ENCODE results near the gene HMGXB3.
"Not testable (repeated sequence)": the region's sequence is repeated elsewhere in the genome, so short reads cannot be mapped to it uniquely, and the experiment has no call there.

Gene HMGXB3

GRCh38 chr5:150015415-150015814 is 14.9 kb downstream of the HMGXB3 start:
- no peak for TF ChIP-seq JUND (IDR thresholded peaks at IDR 0.05; ENCODE audit: low read depth)
- DNase-seq (ENCODE audit: low read depth in 1 of 2, low spot score in 1 of 2), result no peak
- in situ Hi-C loops (cut with HindIII; ENCODE audit: low pct_unique_long_range_greater_than_20kb, low sequenced_read_pairs), result no loop called here

- in situ Hi-C loops (cut with HindIII; ENCODE audit: low pct_unique_long_range_greater_than_20kb, low sequenced_read_pairs), result no loop called here
- TF ChIP-seq JUND (IDR thresholded peaks at IDR 0.05; ENCODE audit: low read depth), result no peak
- DNase-seq (ENCODE audit: low read depth in 1 of 2, low spot score in 1 of 2), result no peak
Measured at GRCh38 chr5:150016537-150016936, 16.0 kb downstream of the HMGXB3 start.

- in situ Hi-C loops (cut with HindIII; ENCODE audit: low pct_unique_long_range_greater_than_20kb, low sequenced_read_pairs), result no loop called here
- no peak for DNase-seq (ENCODE audit: low read depth in 1 of 2, low spot score in 1 of 2)
- no peak for TF ChIP-seq JUND (IDR thresholded peaks at IDR 0.05; ENCODE audit: low read depth)
Measured at GRCh38 chr5:150017226-150018005, 16.9 kb downstream of the HMGXB3 start.

- in situ Hi-C loops (cut with HindIII; ENCODE audit: low pct_unique_long_range_greater_than_20kb, low sequenced_read_pairs), result no loop called here
- no peak for TF ChIP-seq JUND (IDR thresholded peaks at IDR 0.05; ENCODE audit: low read depth)
- DNase-seq (ENCODE audit: low read depth in 1 of 2, low spot score in 1 of 2), result no peak
Measured at GRCh38 chr5:150020249-150020648, 19.7 kb downstream of the HMGXB3 start.

DNA sequence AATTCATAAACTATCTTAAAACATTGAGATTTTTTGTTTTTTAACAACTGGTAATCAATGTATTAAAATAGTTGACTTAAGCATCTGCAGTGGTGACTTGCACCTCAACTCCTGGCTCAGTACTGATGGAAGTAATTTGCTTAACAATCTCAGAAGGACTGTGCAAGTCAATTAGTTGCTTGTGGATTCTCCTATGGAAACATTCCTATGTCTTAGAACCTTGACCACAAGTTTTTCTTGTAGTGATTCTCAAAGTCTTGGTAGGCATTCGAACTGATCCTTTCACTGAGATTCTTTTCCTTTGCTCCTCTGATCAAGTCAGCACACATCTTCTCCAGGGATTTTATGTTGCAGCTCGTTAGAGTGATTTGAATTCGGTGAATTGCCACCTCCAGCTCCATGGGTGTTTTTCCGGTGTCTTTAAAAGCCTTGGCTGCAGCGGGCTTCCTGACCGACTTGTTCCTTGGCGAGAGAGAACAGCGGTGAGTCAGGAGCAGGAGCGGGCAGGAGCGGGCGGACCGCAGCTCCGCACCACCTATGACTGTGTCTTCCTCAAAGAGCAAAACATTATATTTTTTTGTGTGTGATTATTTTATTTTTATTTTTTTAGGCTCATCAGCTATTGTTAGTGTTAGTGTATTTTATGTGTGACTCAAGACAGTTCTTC is 21.1 kb downstream of the HMGXB3 start:
- DNase-seq (ENCODE audit: low read depth in 1 of 2, low spot score in 1 of 2), result no peak
- in situ Hi-C loops (cut with HindIII; ENCODE audit: low pct_unique_long_range_greater_than_20kb, low sequenced_read_pairs), result no loop called here
- no peak for TF ChIP-seq JUND (IDR thresholded peaks at IDR 0.05; ENCODE audit: low read depth)

DNA sequence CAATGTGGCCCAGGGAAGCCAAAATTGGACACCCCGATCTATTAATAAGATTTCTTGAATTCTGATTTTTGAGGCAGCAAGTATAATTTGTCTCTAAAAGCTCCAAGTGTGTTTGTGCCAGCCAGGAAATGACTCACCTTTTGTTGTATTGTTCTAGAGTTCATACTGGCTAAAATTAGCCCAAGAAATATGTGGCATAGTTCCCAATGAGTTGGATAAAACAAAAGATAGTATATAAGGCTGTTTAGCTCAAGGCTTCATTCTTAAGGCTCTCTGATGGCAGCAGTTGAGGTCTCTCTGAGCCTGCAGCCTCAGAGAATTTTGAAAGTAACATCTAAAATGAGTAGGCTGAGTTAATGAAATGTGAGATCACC is 21.6 kb downstream of the HMGXB3 start:
- in situ Hi-C loops (cut with HindIII; ENCODE audit: low pct_unique_long_range_greater_than_20kb, low sequenced_read_pairs), result no loop called here
- DNase-seq (ENCODE audit: low read depth in 1 of 2, low spot score in 1 of 2), result no peak
- no peak for TF ChIP-seq JUND (IDR thresholded peaks at IDR 0.05; ENCODE audit: low read depth)

GRCh38 chr5:150022681-150023080 is 22.1 kb downstream of the HMGXB3 start:
- DNase-seq (ENCODE audit: low read depth in 1 of 2, low spot score in 1 of 2), result no peak
- in situ Hi-C loops (cut with HindIII; ENCODE audit: low pct_unique_long_range_greater_than_20kb, low sequenced_read_pairs), result no loop called here
- no peak for TF ChIP-seq JUND (IDR thresholded peaks at IDR 0.05; ENCODE audit: low read depth)

DNA sequence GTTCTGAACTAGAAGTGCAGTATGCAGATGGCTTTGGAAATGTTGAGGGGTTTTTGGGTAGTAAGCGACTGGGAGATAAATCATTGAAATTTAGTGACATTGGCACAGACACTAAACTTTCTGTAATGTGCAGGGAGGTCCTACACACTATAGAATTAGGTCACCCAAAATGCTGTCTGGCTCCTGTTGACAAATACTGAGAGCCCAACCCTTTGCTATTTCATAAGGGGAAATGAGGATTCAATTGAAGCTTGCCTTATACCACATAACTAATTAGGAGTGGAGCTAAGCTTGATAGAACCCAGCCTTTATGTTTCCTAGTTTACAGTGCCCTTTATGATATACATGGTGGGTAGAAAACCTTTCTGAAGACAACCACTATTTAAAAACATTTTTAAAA is 22.6 kb downstream of the HMGXB3 start:
- TF ChIP-seq JUND (IDR thresholded peaks at IDR 0.05; ENCODE audit: low read depth), result no peak
- DNase-seq (ENCODE audit: low read depth in 1 of 2, low spot score in 1 of 2), result no peak
- in situ Hi-C loops (cut with HindIII; ENCODE audit: low pct_unique_long_range_greater_than_20kb, low sequenced_read_pairs), result no loop called here

DNA sequence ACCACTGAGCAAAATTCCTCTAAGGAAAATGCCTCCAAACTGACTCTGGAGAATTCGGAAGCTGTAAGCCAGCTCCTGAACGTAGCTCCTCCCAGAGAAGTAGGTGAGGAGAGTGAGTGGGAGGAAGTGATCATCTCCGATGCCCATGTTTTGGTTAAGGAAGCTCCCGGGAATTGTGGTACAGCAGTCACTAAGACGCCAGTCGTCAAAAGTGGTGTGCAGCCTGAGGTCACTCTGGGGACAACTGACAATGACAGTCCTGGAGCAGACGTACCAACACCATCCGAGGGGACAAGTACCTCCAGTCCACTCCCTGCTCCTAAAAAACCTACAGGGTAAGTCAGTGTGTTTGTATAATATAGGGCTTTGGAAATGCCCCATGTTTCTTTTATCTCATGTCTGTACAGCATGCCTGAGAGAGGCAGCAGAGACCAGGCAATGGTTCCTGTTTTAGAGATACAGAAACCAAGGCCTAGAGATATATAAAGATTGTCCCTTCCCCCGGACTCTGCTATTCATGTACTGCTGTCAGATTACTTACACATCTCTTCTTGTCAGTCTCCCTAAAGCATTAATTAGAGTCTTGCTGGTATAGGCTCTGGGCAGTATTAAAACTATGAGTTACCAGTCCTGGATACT is 23.9 kb downstream of the HMGXB3 start:
- no peak for TF ChIP-seq JUND (IDR thresholded peaks at IDR 0.05; ENCODE audit: low read depth)
- in situ Hi-C loops (cut with HindIII; ENCODE audit: low pct_unique_long_range_greater_than_20kb, low sequenced_read_pairs), result no loop called here
- no peak for DNase-seq (ENCODE audit: low read depth in 1 of 2, low spot score in 1 of 2)

GRCh38 chr5:150026682-150027172 is 26.2 kb downstream of the HMGXB3 start:
- in situ Hi-C loops (cut with HindIII; ENCODE audit: low pct_unique_long_range_greater_than_20kb, low sequenced_read_pairs), result no loop called here
- no peak for TF ChIP-seq JUND (IDR thresholded peaks at IDR 0.05; ENCODE audit: low read depth)
- no peak for DNase-seq (ENCODE audit: low read depth in 1 of 2, low spot score in 1 of 2)

DNA sequence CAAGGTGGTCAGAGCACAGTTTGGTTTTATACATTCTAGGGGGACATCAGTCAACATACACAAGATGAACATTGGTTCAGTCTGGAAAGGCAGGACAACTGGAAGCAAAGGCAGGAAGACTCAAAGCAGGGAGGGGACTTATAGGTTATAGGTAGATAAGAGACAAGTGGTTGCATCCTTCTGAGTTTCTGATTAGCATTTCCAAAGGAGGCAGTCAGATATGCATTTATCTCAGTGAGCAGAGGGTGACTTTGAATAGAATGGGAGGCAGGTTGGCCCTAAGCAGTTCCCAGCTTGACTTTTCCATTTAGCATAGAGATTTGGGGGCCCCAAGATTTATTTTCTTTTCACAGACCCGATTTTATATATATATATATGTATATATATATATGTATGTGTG is 27.5 kb downstream of the HMGXB3 start:
- in situ Hi-C loops (cut with HindIII; ENCODE audit: low pct_unique_long_range_greater_than_20kb, low sequenced_read_pairs); DNase-seq (ENCODE audit: low read depth in 1 of 2, low spot score in 1 of 2): not testable (repeated sequence)

- in situ Hi-C loops (cut with HindIII; ENCODE audit: low pct_unique_long_range_greater_than_20kb, low sequenced_read_pairs), result no loop called here
- TF ChIP-seq JUND (IDR thresholded peaks at IDR 0.05; ENCODE audit: low read depth), result no peak
- DNase-seq (ENCODE audit: low read depth in 1 of 2, low spot score in 1 of 2), result no peak
Measured at GRCh38 chr5:150033334-150033733, 32.8 kb downstream of the HMGXB3 start.

DNA sequence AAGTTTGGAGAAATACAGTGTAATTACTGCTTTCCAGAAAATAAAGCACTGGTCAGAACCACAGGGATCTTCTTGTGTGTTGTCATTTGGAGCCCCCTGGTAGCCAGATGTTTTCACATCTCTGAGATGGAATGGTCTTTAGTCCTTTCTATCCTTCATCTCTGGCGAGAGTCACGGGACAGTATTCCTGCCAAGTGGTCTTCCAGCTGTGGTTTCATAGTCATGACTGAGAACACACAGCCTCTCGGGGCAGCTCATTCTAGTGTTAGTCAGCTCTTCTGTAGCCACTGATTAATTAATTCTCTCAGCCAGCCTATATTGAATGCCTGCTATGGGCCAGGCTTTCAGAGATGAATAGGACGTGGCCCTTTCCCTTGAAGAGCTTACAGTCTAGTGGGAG is 34.1 kb downstream of the HMGXB3 start:
- no peak for DNase-seq (ENCODE audit: low read depth in 1 of 2, low spot score in 1 of 2)
- no peak for TF ChIP-seq JUND (IDR thresholded peaks at IDR 0.05; ENCODE audit: low read depth)
- in situ Hi-C loops (cut with HindIII; ENCODE audit: low pct_unique_long_range_greater_than_20kb, low sequenced_read_pairs), result no loop called here

Data from T47D (cell line).